ENCODE measurements around the gene ZXDC. TPM values are rescaled to one million over a fixed set of nuclear protein-coding genes. Genes with fewer than 3 reads are reported as not detected.

Gene ZXDC
- total RNA-seq (2021) (52.9 and 55.4 TPM in 2 replicates), Bru-seq, nascent RNA (percentile 91 among the genes with signal in this experiment), BruChase-seq, experiment 1, labeled RNA remaining after a 2-hour chase (percentile 96 among the genes with signal in this experiment), BruChase-seq, experiment 2, labeled RNA remaining after a 6-hour chase (percentile 94 among the genes with signal in this experiment)
- long read RNA-seq, full-length matches to known transcripts: 28 of 63 reads
- long read RNA-seq, partial matches to known transcripts: 14 of 63 reads
- long read RNA-seq, other reads (novel, unspliced or antisense): 21 of 63 reads

GRCh38 chr3:126475413-126476114 lies at the start of gene ZXDC:
Gene ZXDC (minus strand): TSS chr3:126475891. CDS start chr3:126475865, 26 bp downstream.
- intact Hi-C loops (cut with micrococcal nuclease; ENCODE audit: unreplicated experiment): loop anchor here (1.0 to 10.0 kb wide), 8 partner anchors 47 to 1069 kb away; partner anchors contain the start of genes CHST13 and PLXNA1
- H3K9me2 ChIP-seq (ENCODE audit: insufficient read depth): no peaks in the 10 kb centered on the region
- H3K4me3 ChIP-seq: peak within 1 kb of the TSS; percentile 96
- BruUV-seq (replicated peaks): no TSS peak
- H3K79me2 ChIP-seq (ENCODE audit: low read depth): peaks cover 42% of the 10 kb centered on the region
- CTCF ChIA-PET: interaction anchor here (0.5 to 1.1 kb wide), 3 partner anchors 15 to 1073 kb away, joined by 3 to 12 read pairs (median 3); no protein-coding TSS in a partner anchor
- H3K4me2 ChIP-seq: peak within 1 kb of the TSS; percentile 91
- no peaks in the 10 kb centered on the region for H3K9me3 ChIP-seq (ENCODE audit: insufficient read depth, low read depth)
- peaks cover 26% of the 10 kb centered on the region for H3K4me1 ChIP-seq (replicated peaks; ENCODE audit: insufficient read depth)
- TF ChIP-seq CTCF (conservative IDR thresholded peaks at IDR 0.05) (no peak), EZH2 (IDR thresholded peaks at IDR 0.05; ENCODE audit: low read depth) (no peak)
- H3F3A ChIP-seq (ENCODE audit: insufficient read depth, low read depth): peaks cover 24% of the 10 kb centered on the region
- peaks cover 15% of the 10 kb centered on the region for H3K36me3 ChIP-seq (ENCODE audit: low read depth)
- no peaks in the 10 kb centered on the region for H3K27me3 ChIP-seq (ENCODE audit: insufficient read depth, low read depth)
- DNase-seq: peak; percentile 77 to 97
- peak within 1 kb of the TSS; percentile 75 for H3K27ac ChIP-seq
- peaks cover 23% of the 10 kb centered on the region; the same call in 1 of the 2 replicates for H4K20me1 ChIP-seq (ENCODE audit: insufficient read depth)
- POLR2A ChIA-PET (ENCODE audit: unreplicated experiment): interaction anchor here (0.5 to 1.1 kb wide), 10 partner anchors 13 to 1260 kb away, joined by 3 to 34 read pairs (median 5); no protein-coding TSS in a partner anchor
- peak within 1 kb of the TSS; percentile 92 for H2AFZ ChIP-seq

- H4K20me1 ChIP-seq (ENCODE audit: insufficient read depth): no peaks in the 10 kb centered on the region; the same call in 1 of the 2 replicates
- H3K27me3 ChIP-seq (ENCODE audit: insufficient read depth, low read depth): peaks cover 23% of the 10 kb centered on the region; the same call in 1 of the 2 replicates
- no peaks in the 10 kb centered on the region for H3K4me1 ChIP-seq (replicated peaks; ENCODE audit: insufficient read depth)
- H3K4me3 ChIP-seq: no peak overlapping the region
- CTCF ChIA-PET: no interaction called here
- no peaks in the 10 kb centered on the region for H3K79me2 ChIP-seq (ENCODE audit: low read depth)
- H3K9me3 ChIP-seq (ENCODE audit: insufficient read depth, low read depth): no peaks in the 10 kb centered on the region
- BruUV-seq (replicated peaks): no TSS peak
- no peak overlapping the region for H3K27ac ChIP-seq
- H2AFZ ChIP-seq: no peak overlapping the region
- intact Hi-C loops (cut with micrococcal nuclease; ENCODE audit: unreplicated experiment): no loop called here
- no peak for DNase-seq
- POLR2A ChIA-PET (ENCODE audit: unreplicated experiment): no interaction called here
- no peaks in the 10 kb centered on the region for H3K9me2 ChIP-seq (ENCODE audit: insufficient read depth)
- TF ChIP-seq EZH2 (IDR thresholded peaks at IDR 0.05; ENCODE audit: low read depth) (no peak), CTCF (conservative IDR thresholded peaks at IDR 0.05) (no peak)
- H3K4me2 ChIP-seq: no peak overlapping the region
- no peaks in the 10 kb centered on the region for H3F3A ChIP-seq (ENCODE audit: insufficient read depth, low read depth)
- no peaks in the 10 kb centered on the region for H3K36me3 ChIP-seq (ENCODE audit: low read depth)
These were observed 49.6 kb upstream of the ZXDC start for GRCh38 chr3:126525091-126525852.

- Histone ChIP-seq H3K4me3 (no peak overlapping the region), H4K20me1 (ENCODE audit: insufficient read depth) (no peaks in the 10 kb centered on the region; the same call in 1 of the 2 replicates), H3K79me2 (ENCODE audit: low read depth) (no peaks in the 10 kb centered on the region), H3K4me2 (peak overlapping the region; percentile 34; the same call in 1 of the 2 replicates), H3K9me2 (ENCODE audit: insufficient read depth) (no peaks in the 10 kb centered on the region), H2AFZ (no peak overlapping the region), H3K27ac (no peak overlapping the region), H3F3A (ENCODE audit: insufficient read depth, low read depth) (no peaks in the 10 kb centered on the region), H3K27me3 (ENCODE audit: insufficient read depth, low read depth) (peaks cover 28% of the 10 kb centered on the region; the same call in 1 of the 2 replicates), H3K4me1 (replicated peaks; ENCODE audit: insufficient read depth) (no peaks in the 10 kb centered on the region), H3K36me3 (ENCODE audit: low read depth) (no peaks in the 10 kb centered on the region), H3K9me3 (ENCODE audit: insufficient read depth, low read depth) (no peaks in the 10 kb centered on the region)
- no peak for TF ChIP-seq CTCF (conservative IDR thresholded peaks at IDR 0.05)
- no peak for TF ChIP-seq EZH2 (IDR thresholded peaks at IDR 0.05; ENCODE audit: low read depth)
- BruUV-seq (replicated peaks): no TSS peak
- ChIA-PET CTCF (interaction anchor here (0.6 kb wide), 1 partner anchor 29 kb away, joined by 13 read pairs; no protein-coding TSS in a partner anchor), POLR2A (ENCODE audit: unreplicated experiment) (no interaction called here)
- intact Hi-C loops (cut with micrococcal nuclease; ENCODE audit: unreplicated experiment): loop anchor here (5.0 kb wide), 5 partner anchors 47 to 948 kb away; partner anchors contain the start of gene ZXDC
- DNase-seq: no peak
These were observed 48.8 kb upstream of the ZXDC start for GRCh38 chr3:126524429-126524988.

Measured in PC-9 (cell line).